GM12865 (cell line): ENCODE data around the gene AQP12B.

Source experiments
- DNase-seq: peaks from one replicate; pipeline ENCODE4 v3.0.0; 2010; ENCODE audit warnings: low read depth
- H3K4me3 ChIP-seq: 2 replicates; pipeline ENCODE4 v1.5.1; 2011; ENCODE audit warnings: mild to moderate bottlenecking, low read depth, low read length, control low read depth
- TF ChIP-seq, protein P1 (sequence below): IDR thresholded peaks from 2 replicates; pipeline ENCODE4 v1.5.1; 2011; ENCODE audit warnings: low read length, control low read depth, low read depth, inconsistent platforms; ENCODE audit not compliant: insufficient read depth; ENCODE audit errors: missing control alignments

AQP12B gene

DNA sequence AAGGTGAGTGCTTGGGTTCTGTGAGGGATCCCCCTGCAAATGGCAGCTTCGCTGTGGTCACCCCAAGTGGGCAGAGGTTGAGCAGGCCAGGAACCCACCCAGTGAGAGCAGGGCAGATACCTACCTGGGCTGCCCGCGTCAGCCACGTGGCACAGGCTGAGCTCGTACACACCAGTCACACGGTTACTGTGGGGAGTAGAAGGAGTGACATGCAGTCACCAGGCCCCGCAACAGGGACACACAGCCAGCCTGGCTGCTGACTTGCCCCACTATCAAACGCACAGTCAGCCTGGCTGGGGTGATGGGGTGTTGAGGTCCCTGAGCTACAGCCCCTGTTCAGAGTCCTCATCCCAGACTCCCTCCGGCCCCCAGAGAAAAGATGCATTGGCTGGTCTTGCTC lies 41.2 kb upstream of the AQP12B start:
- no peak overlapping the region for H3K4me3 ChIP-seq
- TF ChIP-seq, protein P1, sequence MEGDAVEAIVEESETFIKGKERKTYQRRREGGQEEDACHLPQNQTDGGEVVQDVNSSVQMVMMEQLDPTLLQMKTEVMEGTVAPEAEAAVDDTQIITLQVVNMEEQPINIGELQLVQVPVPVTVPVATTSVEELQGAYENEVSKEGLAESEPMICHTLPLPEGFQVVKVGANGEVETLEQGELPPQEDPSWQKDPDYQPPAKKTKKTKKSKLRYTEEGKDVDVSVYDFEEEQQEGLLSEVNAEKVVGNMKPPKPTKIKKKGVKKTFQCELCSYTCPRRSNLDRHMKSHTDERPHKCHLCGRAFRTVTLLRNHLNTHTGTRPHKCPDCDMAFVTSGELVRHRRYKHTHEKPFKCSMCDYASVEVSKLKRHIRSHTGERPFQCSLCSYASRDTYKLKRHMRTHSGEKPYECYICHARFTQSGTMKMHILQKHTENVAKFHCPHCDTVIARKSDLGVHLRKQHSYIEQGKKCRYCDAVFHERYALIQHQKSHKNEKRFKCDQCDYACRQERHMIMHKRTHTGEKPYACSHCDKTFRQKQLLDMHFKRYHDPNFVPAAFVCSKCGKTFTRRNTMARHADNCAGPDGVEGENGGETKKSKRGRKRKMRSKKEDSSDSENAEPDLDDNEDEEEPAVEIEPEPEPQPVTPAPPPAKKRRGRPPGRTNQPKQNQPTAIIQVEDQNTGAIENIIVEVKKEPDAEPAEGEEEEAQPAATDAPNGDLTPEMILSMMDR: no peak
- DNase-seq: no peak

DNA sequence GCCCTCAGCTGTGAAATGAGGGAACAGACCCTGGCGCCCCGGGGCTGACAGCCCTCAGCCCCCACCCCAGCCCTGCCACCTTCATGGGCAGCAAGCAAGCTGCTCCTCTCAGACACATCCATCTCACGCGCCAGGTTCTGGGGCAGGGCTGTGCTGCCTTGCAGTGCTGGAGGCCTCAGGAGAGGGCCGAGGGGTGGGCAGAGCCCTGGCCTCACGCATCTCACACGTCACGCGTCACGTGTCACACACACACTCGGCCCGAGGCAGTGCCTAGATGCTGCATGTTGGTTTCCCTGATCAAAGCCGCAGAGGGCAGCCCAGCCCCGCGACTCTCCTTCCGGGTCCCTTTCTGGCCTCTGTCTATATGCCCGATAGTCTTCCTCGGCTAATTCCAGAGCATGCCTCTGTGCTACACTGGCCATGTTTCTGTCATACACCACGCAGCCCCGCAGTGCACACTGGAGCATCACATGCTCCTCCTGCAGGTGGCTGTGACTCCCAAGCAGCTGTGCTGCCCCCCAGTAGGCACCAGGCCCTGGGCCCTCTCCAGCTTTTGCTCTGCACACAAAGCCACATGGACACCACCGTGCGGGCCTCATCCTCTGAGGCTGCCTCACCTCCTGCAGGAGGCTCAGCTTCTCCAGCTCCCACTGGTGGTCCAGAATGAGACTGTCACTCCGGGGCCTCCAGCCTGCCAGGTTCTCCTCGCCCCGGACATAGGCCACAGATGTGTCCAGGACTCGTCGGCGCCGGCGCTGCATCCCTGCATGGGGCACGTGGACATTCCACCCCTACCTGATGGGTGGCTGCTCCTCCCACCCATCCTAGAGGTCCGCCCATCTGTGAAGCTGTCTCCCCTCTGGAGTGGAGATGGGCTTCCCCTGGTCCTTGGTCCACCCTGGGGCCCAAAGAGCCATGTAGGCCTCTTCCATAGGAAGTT lies 40.4 kb upstream of the AQP12B start:
- H3K4me3 ChIP-seq: no peak overlapping the region
- TF ChIP-seq, protein P1: no peak
- DNase-seq: no peak

DNA sequence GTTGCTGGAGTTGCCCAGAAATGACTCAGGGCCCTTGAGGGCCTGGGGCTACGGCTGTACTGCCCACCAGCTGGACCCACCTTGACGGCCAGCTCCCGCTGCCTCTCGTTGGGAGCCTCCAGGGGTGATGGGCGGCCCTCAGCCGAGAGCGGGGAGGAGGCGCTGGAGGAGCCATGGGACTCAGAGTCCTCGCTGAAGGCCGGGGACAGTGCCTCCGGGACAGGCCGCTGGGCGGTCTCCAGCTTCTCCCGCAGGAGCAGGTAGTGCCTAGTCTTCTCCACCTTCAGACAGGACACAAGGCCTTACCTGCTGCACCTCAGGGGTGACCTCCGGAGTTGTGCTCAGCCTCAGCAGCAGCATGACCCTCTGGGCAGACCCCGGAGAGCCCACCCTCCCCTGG lies 39.7 kb upstream of the AQP12B start:
- TF ChIP-seq, protein P1: no peak
- no peak for DNase-seq
- no peak overlapping the region for H3K4me3 ChIP-seq

DNA sequence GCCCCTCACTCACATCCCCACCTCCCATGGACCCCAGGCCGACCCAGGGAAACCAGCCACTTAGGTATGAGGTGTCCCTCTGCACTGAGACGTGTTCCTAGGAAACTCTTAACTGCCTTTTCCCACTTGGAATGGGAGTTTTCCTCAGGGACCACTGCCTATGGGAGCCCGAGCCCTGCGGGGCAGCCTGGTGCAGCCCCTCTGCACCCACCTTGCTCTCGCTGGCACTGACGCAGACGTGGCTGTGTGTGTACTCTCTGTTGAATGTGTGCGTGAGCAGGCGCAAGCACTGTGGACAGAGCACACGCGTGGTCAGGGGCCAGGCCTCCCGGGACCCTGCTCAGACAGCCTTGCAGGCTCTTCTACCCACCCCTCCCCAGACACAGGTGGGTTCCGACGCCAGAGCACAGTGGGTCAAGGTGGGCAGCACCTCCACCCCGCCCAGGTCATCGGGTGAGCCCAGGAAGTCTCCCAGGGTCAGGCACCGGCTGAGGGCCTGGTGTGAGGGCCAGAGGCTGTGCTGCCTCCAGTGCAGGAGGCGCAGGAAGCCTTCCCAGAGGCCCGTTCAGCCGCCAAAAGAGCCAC lies 39.0 kb upstream of the AQP12B start:
- no peak for DNase-seq
- H3K4me3 ChIP-seq: no peak overlapping the region
- TF ChIP-seq, protein P1: no peak

DNA sequence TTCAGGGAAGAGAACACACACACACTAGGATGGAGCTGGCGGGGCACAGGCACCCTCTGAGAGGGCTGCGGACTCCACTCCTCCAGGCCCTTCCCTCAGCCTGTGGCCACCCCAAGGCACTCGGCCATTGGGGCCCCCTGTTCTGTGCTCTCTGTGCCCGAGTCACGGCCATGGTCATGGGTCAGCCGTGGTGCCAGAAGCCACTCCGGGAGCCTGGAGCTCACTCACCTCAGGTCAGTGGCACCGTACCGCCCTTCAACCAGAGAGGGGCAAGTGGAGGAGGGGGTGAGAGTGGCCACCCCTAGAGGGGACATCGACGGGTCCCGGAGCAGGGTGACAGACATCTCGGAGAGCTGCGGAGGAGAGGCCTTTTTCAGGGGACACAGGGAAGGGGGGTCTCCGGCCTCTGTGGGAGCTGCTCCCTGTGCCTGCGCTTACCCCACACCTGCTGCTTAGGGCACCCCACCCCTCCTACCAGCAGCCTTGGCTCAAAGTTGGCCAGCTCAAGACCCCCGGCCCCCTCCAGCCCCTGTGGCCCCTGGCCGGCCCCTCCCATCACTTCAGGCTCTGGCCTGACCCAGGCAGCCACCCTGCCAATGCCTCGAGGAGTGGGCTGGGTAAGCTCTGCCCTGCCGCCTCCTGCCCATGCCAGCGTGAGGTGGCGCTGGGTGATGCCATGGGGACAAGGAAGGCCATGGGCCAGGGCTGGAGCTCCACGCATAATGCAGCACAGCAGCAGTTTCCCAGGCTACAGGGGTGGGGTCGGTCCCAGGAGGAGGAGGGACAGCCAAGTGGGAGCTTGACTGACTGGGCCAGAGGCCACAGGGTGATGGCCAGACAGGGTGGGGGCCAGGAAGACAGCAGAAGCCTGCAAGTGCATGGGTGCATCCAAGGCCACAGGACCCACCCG lies 38.3 kb upstream of the AQP12B start:
- TF ChIP-seq, protein P1: no peak
- no peak overlapping the region for H3K4me3 ChIP-seq
- DNase-seq: no peak

DNA sequence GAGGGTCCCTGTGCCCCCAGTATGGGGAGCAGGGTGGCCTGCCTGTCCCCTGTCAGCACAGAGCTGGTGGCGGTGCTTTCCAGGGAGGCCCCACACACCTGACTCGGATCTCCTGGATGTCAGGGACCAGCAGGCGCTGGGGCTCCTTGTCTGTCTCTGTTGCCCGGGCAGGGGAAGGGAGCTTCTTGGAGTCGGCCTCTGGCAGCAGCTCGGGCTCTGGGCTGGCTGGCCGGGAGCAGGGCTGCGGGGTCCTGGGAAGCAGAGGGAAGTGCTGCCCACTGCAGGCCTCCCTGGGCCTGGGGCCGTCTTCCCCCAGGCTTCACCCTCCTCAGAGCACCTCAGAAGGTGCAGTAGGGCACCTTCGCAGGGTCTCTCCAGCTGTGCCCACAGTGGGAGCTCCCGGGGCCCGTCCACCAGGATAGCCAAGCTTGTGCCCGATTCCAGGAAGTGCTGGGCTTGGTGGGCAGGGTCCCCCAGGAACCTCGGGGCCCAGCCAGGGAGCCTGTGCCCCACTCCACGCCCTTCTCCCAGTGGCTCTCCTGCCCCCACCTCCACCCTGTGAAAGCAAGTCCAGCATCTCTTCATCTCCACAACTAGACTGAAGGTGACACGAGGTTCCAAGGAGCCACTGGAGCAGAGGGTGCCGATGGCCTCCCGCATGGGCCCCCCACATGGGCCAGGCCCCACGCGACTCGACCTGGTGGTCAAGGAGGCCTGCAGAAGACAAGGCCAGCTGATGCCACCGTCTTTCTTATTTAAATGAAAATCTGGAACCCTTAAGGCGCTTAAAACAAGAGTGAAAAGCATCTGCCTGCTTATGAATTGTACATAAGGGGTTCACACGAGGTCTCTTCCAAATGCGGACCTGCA lies 37.2 kb upstream of the AQP12B start:
- TF ChIP-seq, protein P1: no peak
- no peak overlapping the region for H3K4me3 ChIP-seq
- DNase-seq: no peak
